Activated CD4-positive, CD25-positive, alpha-beta regulatory T cell treated with anti-CD3 and anti-CD28 coated beads, Interleukin-2, amount 50 U/mL, for 24 hours (primary cell): ENCODE data around the gene EVC.

Experiments used
- ATAC-seq, 2 donors: fragments of 150-1000 bp; cut with Tn5 transposase; one replicate each; pipeline ENCODE4 v1.10.0; 2021; ENCODE audit warnings: mild to moderate bottlenecking in 1 of 2, moderate library complexity in 1 of 2

The EVC gene

GRCh38 chr4:5710961-5711478 lies at the start of gene EVC:
TSS of gene EVC (plus strand) at chr4:5711201. CDS start at chr4:5711381, 180 bp downstream.
- peak; percentile 29 to 34 for ATAC-seq

DNA sequence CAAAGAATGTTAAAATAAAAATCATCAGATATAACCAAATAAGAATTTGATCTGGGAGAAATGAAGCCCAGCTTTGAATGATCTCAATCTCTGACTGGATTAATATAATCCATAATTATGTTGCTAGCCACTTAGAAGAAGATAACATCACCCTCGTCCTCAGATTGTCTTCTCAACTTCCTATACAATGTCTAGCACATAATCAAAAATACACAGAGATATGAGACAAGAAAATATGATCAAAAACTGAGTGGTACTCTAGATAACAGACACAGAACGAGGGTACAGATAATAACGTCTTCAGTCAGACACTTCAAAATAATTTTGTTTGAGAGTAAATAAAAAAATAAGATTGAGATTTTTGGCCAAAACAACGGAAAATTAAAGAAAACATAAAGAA lies 49.8 kb upstream of the EVC start:
- ATAC-seq = no peak

DNA sequence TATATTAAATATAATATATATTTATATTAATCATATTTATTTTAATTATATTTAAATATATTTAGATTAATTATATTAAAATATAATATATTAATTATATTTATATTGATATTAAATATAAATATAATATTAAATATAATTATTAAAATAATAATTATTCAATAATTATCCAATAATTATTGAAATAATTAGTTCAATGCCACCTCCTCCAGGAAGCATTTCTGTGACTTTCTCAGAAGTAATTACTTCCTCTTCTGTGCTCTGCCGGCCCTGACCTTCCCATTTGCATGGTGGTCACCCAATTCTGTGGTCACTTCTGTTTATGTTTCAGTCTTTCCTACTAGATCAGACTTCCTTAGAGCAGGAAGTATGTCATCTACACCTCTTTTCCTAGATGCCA lies 48.4 kb upstream of the EVC start:
- no peak for ATAC-seq

DNA sequence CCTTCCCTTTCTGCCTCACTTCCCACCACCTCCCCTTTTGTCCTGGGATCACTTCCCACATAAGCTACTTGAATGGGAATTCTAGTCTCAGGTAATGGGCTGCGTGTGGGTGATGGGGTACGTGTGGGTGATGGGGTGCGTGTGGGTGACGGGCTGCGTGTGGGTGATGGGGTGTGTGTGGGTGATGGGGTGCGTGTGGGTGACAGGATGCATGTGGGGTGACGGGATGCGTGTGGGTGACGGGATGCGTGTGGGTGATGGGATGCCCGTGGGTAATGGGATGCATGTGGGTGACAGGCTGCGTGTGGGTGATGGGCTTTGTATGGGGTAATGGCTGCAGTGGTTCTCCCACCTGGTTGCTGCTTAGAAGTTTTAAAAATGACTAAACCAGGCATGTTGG lies 46.2 kb upstream of the EVC start:
- no peak for ATAC-seq

GRCh38 chr4:5666741-5667140 lies 44.3 kb upstream of the EVC start:
- ATAC-seq = no peak

GRCh38 chr4:5676763-5677162 lies 34.2 kb upstream of the EVC start:
- no peak for ATAC-seq

- ATAC-seq = no peak
Measured at GRCh38 chr4:5678977-5679376, 32.0 kb upstream of the EVC start.

GRCh38 chr4:5683566-5683965 lies 27.4 kb upstream of the EVC start:
- ATAC-seq = no peak

DNA sequence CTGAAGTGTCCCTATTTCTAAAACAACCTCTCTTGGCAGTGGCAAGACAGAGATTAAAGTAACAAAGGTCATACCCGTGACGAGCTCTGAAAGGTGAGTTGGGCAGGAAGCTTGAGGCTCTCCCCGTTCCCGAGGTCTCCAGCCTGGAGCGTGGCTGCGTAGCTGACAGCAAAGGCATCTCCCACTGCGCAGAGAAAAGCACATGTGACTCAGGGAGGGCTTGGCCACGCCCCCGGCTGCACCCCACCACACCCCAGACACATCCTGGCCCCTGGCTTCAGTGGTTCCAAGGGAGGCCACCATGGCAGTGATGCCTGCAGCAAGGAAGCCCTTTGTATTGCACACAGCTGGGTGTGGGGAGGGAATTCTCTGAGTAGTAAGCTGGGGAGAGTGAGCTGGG lies 25.7 kb upstream of the EVC start:
- ATAC-seq = no peak

DNA sequence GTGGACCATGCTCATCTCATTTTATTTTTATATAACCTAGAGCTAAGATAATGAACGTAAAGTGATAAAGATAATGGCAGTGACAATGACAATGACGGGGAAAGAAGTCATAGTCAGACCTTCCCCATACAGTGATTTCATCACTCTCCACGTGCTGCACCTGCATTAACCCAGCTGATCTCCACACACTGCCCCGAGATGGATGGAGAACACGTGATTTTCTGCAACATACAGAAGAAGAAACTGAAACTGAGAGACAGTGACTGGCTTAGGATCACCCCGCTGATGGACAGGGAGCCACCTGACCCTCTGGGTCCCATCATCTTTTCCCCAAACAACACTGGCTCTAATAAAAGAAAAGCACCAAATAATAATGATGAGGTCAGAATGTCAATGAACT lies 24.7 kb upstream of the EVC start:
- ATAC-seq = no peak

GRCh38 chr4:5689065-5689464 lies 21.9 kb upstream of the EVC start:
- ATAC-seq = no peak

- no peak for ATAC-seq
Measured at GRCh38 chr4:5691491-5692132, 19.4 kb upstream of the EVC start.

DNA sequence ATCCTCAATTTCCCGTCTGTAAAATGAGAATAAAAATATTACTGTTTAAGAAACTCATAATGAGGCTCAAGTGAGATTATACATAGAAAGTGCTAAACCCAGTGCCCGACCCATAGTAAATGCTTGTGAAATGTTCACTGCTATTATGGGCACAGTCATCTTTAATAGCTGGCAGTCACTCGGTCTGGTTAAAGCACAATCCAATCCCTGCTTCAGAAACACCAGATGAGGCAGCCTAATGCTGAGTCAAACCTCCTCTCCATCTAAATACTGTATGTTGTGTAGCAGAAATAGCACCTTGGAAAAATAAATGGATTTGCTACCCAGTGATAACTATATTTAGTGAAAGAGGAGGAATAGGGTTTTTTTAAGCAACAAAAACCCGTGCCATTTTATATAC lies 17.1 kb upstream of the EVC start:
- no peak for ATAC-seq

GRCh38 chr4:5696341-5696740 lies 14.7 kb upstream of the EVC start:
- no peak for ATAC-seq

DNA sequence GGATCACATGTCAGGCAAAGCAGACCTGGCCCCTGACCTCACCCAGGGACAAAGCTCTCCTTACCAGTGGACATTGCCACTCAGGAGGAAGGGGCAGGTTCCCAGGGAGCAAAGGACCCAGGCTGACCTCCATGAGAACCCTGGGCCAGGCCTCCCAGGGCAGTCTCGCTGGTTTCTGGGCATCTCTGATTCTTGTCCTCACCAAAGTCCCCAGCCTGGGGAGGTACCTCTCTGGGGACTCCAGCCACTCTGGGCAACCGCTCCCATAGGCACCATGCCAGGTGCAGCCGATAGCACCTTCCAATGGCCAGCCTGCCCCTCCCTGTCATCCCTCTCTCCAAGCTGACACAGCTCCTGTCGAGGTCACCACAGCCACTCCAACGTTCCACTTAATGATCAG lies 10.5 kb upstream of the EVC start:
- ATAC-seq = no peak

GRCh38 chr4:5701971-5702370 lies 9.0 kb upstream of the EVC start:
- no peak for ATAC-seq

- ATAC-seq = no peak
Measured at GRCh38 chr4:5703831-5704230, 7.2 kb upstream of the EVC start.

- ATAC-seq = no peak
Measured at GRCh38 chr4:5704276-5704675, 6.7 kb upstream of the EVC start.

GRCh38 chr4:5705647-5706320 lies 5.2 kb upstream of the EVC start:
- ATAC-seq = no peak

GRCh38 chr4:5706486-5707290 lies 4.3 kb upstream of the EVC start:
- ATAC-seq = no peak

GRCh38 chr4:5707366-5707765 lies 3.6 kb upstream of the EVC start:
- ATAC-seq = no peak

DNA sequence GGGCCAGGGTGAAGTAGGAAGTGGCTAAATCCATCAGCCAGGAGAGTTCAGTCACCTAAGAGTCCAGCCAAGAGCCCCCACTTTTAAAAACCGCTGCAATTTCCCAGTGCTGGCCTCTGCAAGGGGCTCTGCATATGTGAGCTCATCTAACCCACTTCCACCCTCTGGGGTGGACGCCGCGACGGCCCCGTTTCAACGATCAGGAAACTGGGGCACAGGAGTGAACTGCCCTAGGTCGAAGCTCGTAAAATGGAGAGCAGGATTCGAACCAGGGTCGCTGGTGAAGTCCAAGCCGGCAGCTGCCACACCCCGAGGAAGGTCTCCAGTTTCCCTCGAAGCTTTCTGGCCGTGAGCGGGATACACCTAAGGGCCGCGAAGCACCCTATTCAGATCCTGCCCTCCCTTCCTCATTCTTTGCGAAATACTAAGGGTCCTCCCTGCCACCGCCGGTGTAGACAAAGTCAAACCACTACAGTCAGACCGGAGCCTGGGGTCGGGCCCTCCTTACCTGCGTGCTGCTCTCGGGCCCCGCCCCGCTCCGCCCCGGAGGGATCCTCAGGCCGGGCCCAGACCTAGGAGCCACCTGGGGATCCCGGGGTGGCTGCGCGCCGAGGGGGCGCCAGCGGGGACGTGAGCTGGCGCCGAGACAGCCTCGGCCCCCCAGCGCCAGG lies 3.1 kb upstream of the EVC start:
- ATAC-seq = peak in 1 of 2 donors; percentile 10
